Measurements from ENCODE around the gene ZBTB47.

GRCh38 chr3:42651248-42652091 lies 2.0 kb upstream of the ZBTB47 start:
- TF ChIP-seq, protein P1, sequence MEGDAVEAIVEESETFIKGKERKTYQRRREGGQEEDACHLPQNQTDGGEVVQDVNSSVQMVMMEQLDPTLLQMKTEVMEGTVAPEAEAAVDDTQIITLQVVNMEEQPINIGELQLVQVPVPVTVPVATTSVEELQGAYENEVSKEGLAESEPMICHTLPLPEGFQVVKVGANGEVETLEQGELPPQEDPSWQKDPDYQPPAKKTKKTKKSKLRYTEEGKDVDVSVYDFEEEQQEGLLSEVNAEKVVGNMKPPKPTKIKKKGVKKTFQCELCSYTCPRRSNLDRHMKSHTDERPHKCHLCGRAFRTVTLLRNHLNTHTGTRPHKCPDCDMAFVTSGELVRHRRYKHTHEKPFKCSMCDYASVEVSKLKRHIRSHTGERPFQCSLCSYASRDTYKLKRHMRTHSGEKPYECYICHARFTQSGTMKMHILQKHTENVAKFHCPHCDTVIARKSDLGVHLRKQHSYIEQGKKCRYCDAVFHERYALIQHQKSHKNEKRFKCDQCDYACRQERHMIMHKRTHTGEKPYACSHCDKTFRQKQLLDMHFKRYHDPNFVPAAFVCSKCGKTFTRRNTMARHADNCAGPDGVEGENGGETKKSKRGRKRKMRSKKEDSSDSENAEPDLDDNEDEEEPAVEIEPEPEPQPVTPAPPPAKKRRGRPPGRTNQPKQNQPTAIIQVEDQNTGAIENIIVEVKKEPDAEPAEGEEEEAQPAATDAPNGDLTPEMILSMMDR (IDR thresholded peaks at IDR 0.05), result no peak
- no peak for TF ChIP-seq ZFX (IDR thresholded peaks at IDR 0.05; ENCODE audit: borderline replicate concordance)
